GM23338 (cell line): ENCODE measurements around the gene EYS. TPM values are rescaled to one million over a fixed set of nuclear protein-coding genes. Genes with fewer than 3 reads are reported as not detected.

Experiments
- ATAC-seq: fragments of 200-7000 bp; cut with Tn5 transposase; 3 replicates; pipeline ENCODE4 v1.9.1; 2020
- DNase-seq: peaks from one replicate; pipeline ENCODE4 v3.0.0-alpha.2; 2015; ENCODE audit warnings: low spot score
- H2AFZ ChIP-seq: fragments of 200-600 bp; sonication (generic); 2 replicates; pipeline ENCODE4 v1.8.0; 2016; ENCODE audit warnings: antibody characterized with exemption, mild to moderate bottlenecking, moderate library complexity
- H3F3A ChIP-seq: fragments of 200-600 bp; sonication (generic); replicated peaks from 2 replicates; pipeline ENCODE4 v1.8.0; 2017; ENCODE audit warnings: antibody characterized with exemption, mixed run types, low read depth
- H3K27ac ChIP-seq: fragments of 200-600 bp; sonication (generic); 2 replicates; pipeline ENCODE4 v1.6.1; 2016; ENCODE audit warnings: low read depth
- H3K27me3 ChIP-seq: fragments of 200-600 bp; sonication (generic); 2 replicates; pipeline ENCODE4 v1.8.0; 2016; ENCODE audit warnings: mild to moderate bottlenecking, mixed run types, moderate library complexity; ENCODE audit not compliant: insufficient read depth
- H3K36me3 ChIP-seq: fragments of 200-600 bp; sonication (generic); 2 replicates; pipeline ENCODE4 v1.8.0; 2016; ENCODE audit warnings: mild to moderate bottlenecking; ENCODE audit not compliant: insufficient read depth
- H3K4me1 ChIP-seq: fragments of 200-600 bp; sonication (generic); 2 replicates; pipeline ENCODE4 v1.8.0; 2016; ENCODE audit warnings: mild to moderate bottlenecking, moderate library complexity; ENCODE audit not compliant: insufficient read depth
- H3K4me2 ChIP-seq: fragments of 200-600 bp; sonication (generic); 2 replicates; pipeline ENCODE4 v1.7.1; 2017; ENCODE audit warnings: mixed run types
- H3K4me3 ChIP-seq: fragments of 200-600 bp; sonication (generic); 2 replicates; pipeline ENCODE4 v1.6.1; 2016; ENCODE audit warnings: mixed run types
- H3K79me2 ChIP-seq: fragments of 200-600 bp; sonication (generic); replicated peaks from 2 replicates; pipeline ENCODE4 v1.8.0; 2017; ENCODE audit warnings: mild to moderate bottlenecking; ENCODE audit not compliant: insufficient read depth
- H3K9me2 ChIP-seq: fragments of 200-600 bp; sonication (generic); 2 replicates; pipeline ENCODE4 v1.8.0; 2017; ENCODE audit not compliant: insufficient read depth
- H4K20me1 ChIP-seq: fragments of 200-600 bp; sonication (generic); replicated peaks from 2 replicates; pipeline ENCODE4 v1.8.0; 2017; ENCODE audit warnings: mild to moderate bottlenecking; ENCODE audit not compliant: insufficient read depth
- H3K27ac Mint-ChIP-seq: 2 replicates; pipeline ENCODE4 v1.8.0; 2020; ENCODE audit warnings: inconsistent platforms, mild to moderate bottlenecking, moderate library complexity, mixed read lengths
- H3K27me3 Mint-ChIP-seq: 3 replicates; pipeline ENCODE4 v1.8.0; 2022; ENCODE audit warnings: low read depth, mild to moderate bottlenecking, moderate library complexity, mixed read lengths, inconsistent platforms; ENCODE audit not compliant: insufficient read depth, poor library complexity
- H3K36me3 Mint-ChIP-seq: 3 replicates; pipeline ENCODE4 v1.8.0; 2021; ENCODE audit warnings: low read depth, mild to moderate bottlenecking, inconsistent platforms, moderate library complexity, mixed read lengths
- H3K4me1 Mint-ChIP-seq: 3 replicates; pipeline ENCODE4 v1.8.0; 2020; ENCODE audit warnings: mild to moderate bottlenecking, inconsistent platforms, mixed read lengths
- H3K4me3 Mint-ChIP-seq: 3 replicates; pipeline ENCODE4 v1.8.0; 2021; ENCODE audit warnings: moderate library complexity, mild to moderate bottlenecking, inconsistent platforms, mixed read lengths
- H3K9me3 Mint-ChIP-seq: 3 replicates; pipeline ENCODE4 v1.8.0; 2020; ENCODE audit warnings: moderate library complexity, mild to moderate bottlenecking, inconsistent platforms, mixed read lengths
- CTCF ChIP-seq, 2 experiments: fragments of 200-600 bp in 1 of 2; sonication (generic) in 1 of 2; conservative IDR thresholded peaks; 2 replicates each; pipeline versions ENCODE4 v1.5.1 to v1.6.1; 2016 to 2017; ENCODE audit warnings: antibody characterized with exemption in 2 of 2, low read depth in 2 of 2, mild to moderate bottlenecking in 2 of 2, moderate library complexity in 1 of 2
- ETS1 ChIP-seq: IDR thresholded peaks from 2 replicates; pipeline ENCODE4 v1.6.1; 2016; ENCODE audit warnings: antibody characterized with exemption
- EZH2 ChIP-seq: fragments of 200-600 bp; sonication (generic); IDR thresholded peaks from one replicate; pipeline ENCODE4 v1.8.0; 2017; ENCODE audit warnings: antibody characterized with exemption, mild to moderate bottlenecking, low read depth; ENCODE audit not compliant: unreplicated experiment
- JUNB ChIP-seq: IDR thresholded peaks from one replicate; pipeline ENCODE4 v1.6.1; 2016; ENCODE audit warnings: antibody characterized with exemption; ENCODE audit not compliant: unreplicated experiment
- POLR2AphosphoS5 ChIP-seq: IDR thresholded peaks from 2 replicates; pipeline ENCODE4 v1.6.1; 2016; ENCODE audit warnings: antibody characterized with exemption, low read depth
- REST ChIP-seq: IDR thresholded peaks from one replicate; pipeline ENCODE4 v1.6.1; 2018; ENCODE audit warnings: antibody characterized with exemption; ENCODE audit not compliant: unreplicated experiment
- STAT1 ChIP-seq: IDR thresholded peaks from one replicate; pipeline ENCODE4 v1.6.1; 2016; ENCODE audit warnings: antibody characterized with exemption; ENCODE audit not compliant: unreplicated experiment
- ZNF331 ChIP-seq: fragments of 250-450 bp; sonication (Bioruptor Pico); IDR thresholded peaks from 2 replicates; pipeline ENCODE4 v1.5.0; 2020; ENCODE audit warnings: low read depth, mild to moderate bottlenecking, moderate library complexity
- ZNF462 ChIP-seq: fragments of 250-450 bp; sonication (Bioruptor Pico); IDR thresholded peaks from 2 replicates; pipeline ENCODE4 v1.5.0; 2020; ENCODE audit warnings: mild to moderate bottlenecking, moderate library complexity
- polyA plus RNA-seq: library from polyadenylated mRNA; unstranded; fragments of >200 nt; fragmentation: Nextera tagmentation; extraction: Ambion mirVana; gene quantifications from 2 replicates; pipeline ENCODE4 v1.2.1, GENCODE V29; 2016
- total RNA-seq: library from RNA; depleted of rRNA; stranded (reverse); fragments of >200 nt; shearing (Covaris generic); gene quantifications from 2 replicates; pipeline ENCODE4 v1.2.3, GENCODE V29; 2014

The EYS gene
- total and polyA plus RNA-seq, 2 experiments from 2014 or later = 0.38 to 0.52 TPM

- no peak for TF ChIP-seq REST
Observed at GRCh38 chr6:65546894-65547293, 160.1 kb downstream of the EYS start (continued).

GRCh38 chr6:65545920-65546319, 161.1 kb downstream of the EYS start:
- no peaks in the 10 kb centered on the region for H3K36me3 ChIP-seq
- no peaks in the 10 kb centered on the region for H3K9me3 Mint-ChIP-seq
- H3K4me1 ChIP-seq = no peaks in the 10 kb centered on the region
- no peaks in the 10 kb centered on the region for H4K20me1 ChIP-seq
- H3K27ac ChIP-seq = no peak overlapping the region
- no peak overlapping the region for H3K4me3 ChIP-seq
- H2AFZ ChIP-seq = no peak overlapping the region
- H3K79me2 ChIP-seq = no peaks in the 10 kb centered on the region
- H3K4me1 Mint-ChIP-seq = no peaks in the 10 kb centered on the region; the same call in 2 of the 3 replicates
- ATAC-seq (no peak), DNase-seq (no peak)
- no peaks in the 10 kb centered on the region for H3K9me2 ChIP-seq
- H3K27me3 ChIP-seq = no peaks in the 10 kb centered on the region
- no peaks in the 10 kb centered on the region for H3K36me3 Mint-ChIP-seq
- H3K4me3 Mint-ChIP-seq = no peak overlapping the region
- H3K27ac Mint-ChIP-seq = no peak overlapping the region
- H3F3A ChIP-seq = no peaks in the 10 kb centered on the region
- H3K4me2 ChIP-seq = no peak overlapping the region
- no peaks in the 10 kb centered on the region for H3K27me3 Mint-ChIP-seq
- TF ChIP-seq POLR2AphosphoS5 = no peak
- TF ChIP-seq ZNF331 (CRISPR knock-in tag) = no peak
- no peak for TF ChIP-seq REST
- TF ChIP-seq STAT1 = no peak
- TF ChIP-seq ETS1 = no peak
- TF ChIP-seq ZNF462 (CRISPR knock-in tag) = no peak
- TF ChIP-seq EZH2 = no peak
- TF ChIP-seq JUNB = no peak
- TF ChIP-seq CTCF (conservative IDR thresholded peaks at IDR 0.05; ENCODE audit: low read depth in 2 of 2) = no peak
